ENCODE data around the gene VWA5B2.

Gene VWA5B2

DNA sequence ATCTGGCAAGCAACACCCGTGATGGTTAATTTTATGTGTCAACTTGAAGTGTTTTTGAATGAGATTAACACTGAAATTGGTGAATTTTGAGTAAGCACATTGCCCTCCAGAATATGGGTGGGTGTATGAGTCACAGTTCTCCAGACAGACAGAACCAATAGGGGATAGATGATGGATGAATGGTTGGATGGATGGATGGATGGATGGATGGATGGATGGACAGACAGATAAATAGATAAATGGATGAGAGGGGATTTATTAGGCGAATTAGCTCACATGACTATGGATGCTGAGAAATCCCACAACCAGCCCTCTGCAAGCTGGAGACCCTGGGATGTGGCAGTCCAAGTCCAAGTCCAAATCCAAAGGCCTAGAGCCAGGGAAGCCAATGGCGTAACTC lies 5.4 kb upstream of the VWA5B2 start:
- no peaks in the 10 kb centered on the region for H3K36me3 ChIP-seq (ENCODE audit: control insufficient read depth, insufficient read depth, low read length)
- no peaks in the 10 kb centered on the region for H3K4me1 ChIP-seq (ENCODE audit: control insufficient read depth, insufficient read depth, low read length)
- no peaks in the 10 kb centered on the region for H3K9me3 ChIP-seq (ENCODE audit: control insufficient read depth, insufficient read depth, low read length)
- no peak overlapping the region for H3K9ac ChIP-seq (ENCODE audit: low read depth, low read length)
- H3K27me3 ChIP-seq (ENCODE audit: control insufficient read depth, insufficient read depth, low read length): peaks cover 15% of the 10 kb centered on the region
- no peak overlapping the region for H3K27ac ChIP-seq (ENCODE audit: low read depth, low read length)
- H3K4me3 ChIP-seq (ENCODE audit: low read depth, low read length): no peak overlapping the region

GRCh38 chr3:184227481-184227935 lies 1.9 kb upstream of the VWA5B2 start:
- H3K27me3 ChIP-seq (ENCODE audit: control insufficient read depth, insufficient read depth, low read length): peaks cover 50% of the 10 kb centered on the region
- no peak overlapping the region for H3K27ac ChIP-seq (ENCODE audit: low read depth, low read length)
- no peak overlapping the region for H3K9ac ChIP-seq (ENCODE audit: low read depth, low read length)
- no peak overlapping the region for H3K4me3 ChIP-seq (ENCODE audit: low read depth, low read length)
- no peaks in the 10 kb centered on the region; the same call in 1 of the 2 replicates for H3K4me1 ChIP-seq (ENCODE audit: control insufficient read depth, insufficient read depth, low read length)
- H3K36me3 ChIP-seq (ENCODE audit: control insufficient read depth, insufficient read depth, low read length): no peaks in the 10 kb centered on the region
- no peaks in the 10 kb centered on the region for H3K9me3 ChIP-seq (ENCODE audit: control insufficient read depth, insufficient read depth, low read length)

DNA sequence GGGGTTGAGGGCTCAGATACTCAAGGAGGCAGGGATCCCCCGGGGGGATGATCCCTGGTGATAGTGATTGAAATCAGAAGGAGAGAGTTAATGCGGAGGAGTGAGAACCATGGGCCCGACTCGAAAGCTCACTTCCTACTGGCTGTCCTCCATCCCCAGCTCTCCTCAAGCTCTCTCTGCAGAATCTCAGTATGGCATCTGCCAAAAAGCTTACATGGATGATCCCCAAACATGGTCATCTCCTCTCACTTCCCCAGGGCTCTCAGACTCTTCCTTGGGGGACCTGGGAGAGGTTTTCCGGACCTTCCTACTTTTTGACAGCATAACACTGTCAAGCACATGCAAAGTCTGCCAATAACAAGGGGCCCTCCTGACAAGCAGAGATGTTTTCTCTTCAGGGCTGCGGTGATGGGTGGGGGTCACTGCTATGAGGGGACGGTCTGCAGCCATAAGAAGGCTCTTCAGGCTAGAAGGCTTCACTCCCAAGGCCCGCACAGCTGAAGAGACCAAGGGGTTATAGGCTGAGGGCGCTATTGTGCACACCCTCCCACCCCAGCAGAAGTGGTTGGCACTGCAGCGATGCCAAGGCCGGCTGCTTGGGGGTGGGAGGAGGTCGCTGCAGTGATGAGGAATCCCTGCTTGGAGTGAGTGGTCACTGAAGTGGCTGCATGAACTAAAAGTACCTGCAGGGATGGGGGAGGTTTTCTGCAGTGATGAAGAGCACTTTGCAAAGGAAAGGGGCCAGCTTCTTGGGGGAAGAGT lies 828 bp upstream of the VWA5B2 start:
- Histone ChIP-seq H3K4me3 (ENCODE audit: low read depth, low read length) (peak overlapping the region; percentile 68; the same call in 1 of the 2 replicates), H3K9ac (ENCODE audit: low read depth, low read length) (no peak overlapping the region), H3K27ac (ENCODE audit: low read depth, low read length) (no peak overlapping the region), H3K27me3 (ENCODE audit: control insufficient read depth, insufficient read depth, low read length) (peaks cover 61% of the 10 kb centered on the region), H3K9me3 (ENCODE audit: control insufficient read depth, insufficient read depth, low read length) (no peaks in the 10 kb centered on the region), H3K36me3 (ENCODE audit: control insufficient read depth, insufficient read depth, low read length) (no peaks in the 10 kb centered on the region), H3K4me1 (ENCODE audit: control insufficient read depth, insufficient read depth, low read length) (no peaks in the 10 kb centered on the region; the same call in 1 of the 2 replicates)

GRCh38 chr3:184230081-184230602 lies 757 bp downstream of the VWA5B2 start:
- H3K4me3 ChIP-seq (ENCODE audit: low read depth, low read length): peak overlapping the region; percentile 68
- H3K4me1 ChIP-seq (ENCODE audit: control insufficient read depth, insufficient read depth, low read length): no peaks in the 10 kb centered on the region; the same call in 1 of the 2 replicates
- H3K9ac ChIP-seq (ENCODE audit: low read depth, low read length): no peak overlapping the region
- peaks cover 64% of the 10 kb centered on the region for H3K27me3 ChIP-seq (ENCODE audit: control insufficient read depth, insufficient read depth, low read length)
- no peak overlapping the region for H3K27ac ChIP-seq (ENCODE audit: low read depth, low read length)
- H3K36me3 ChIP-seq (ENCODE audit: control insufficient read depth, insufficient read depth, low read length): no peaks in the 10 kb centered on the region
- H3K9me3 ChIP-seq (ENCODE audit: control insufficient read depth, insufficient read depth, low read length): no peaks in the 10 kb centered on the region

- Histone ChIP-seq H3K4me1 (ENCODE audit: control insufficient read depth, insufficient read depth, low read length) (no peaks in the 10 kb centered on the region; the same call in 1 of the 2 replicates), H3K4me3 (ENCODE audit: low read depth, low read length) (peak overlapping the region; percentile 68; the same call in 1 of the 2 replicates), H3K36me3 (ENCODE audit: control insufficient read depth, insufficient read depth, low read length) (no peaks in the 10 kb centered on the region), H3K27ac (ENCODE audit: low read depth, low read length) (no peak overlapping the region), H3K9ac (ENCODE audit: low read depth, low read length) (no peak overlapping the region), H3K27me3 (ENCODE audit: control insufficient read depth, insufficient read depth, low read length) (peaks cover 64% of the 10 kb centered on the region), H3K9me3 (ENCODE audit: control insufficient read depth, insufficient read depth, low read length) (no peaks in the 10 kb centered on the region)
These were observed 1.5 kb downstream of the VWA5B2 start for GRCh38 chr3:184230603-184231528.

DNA sequence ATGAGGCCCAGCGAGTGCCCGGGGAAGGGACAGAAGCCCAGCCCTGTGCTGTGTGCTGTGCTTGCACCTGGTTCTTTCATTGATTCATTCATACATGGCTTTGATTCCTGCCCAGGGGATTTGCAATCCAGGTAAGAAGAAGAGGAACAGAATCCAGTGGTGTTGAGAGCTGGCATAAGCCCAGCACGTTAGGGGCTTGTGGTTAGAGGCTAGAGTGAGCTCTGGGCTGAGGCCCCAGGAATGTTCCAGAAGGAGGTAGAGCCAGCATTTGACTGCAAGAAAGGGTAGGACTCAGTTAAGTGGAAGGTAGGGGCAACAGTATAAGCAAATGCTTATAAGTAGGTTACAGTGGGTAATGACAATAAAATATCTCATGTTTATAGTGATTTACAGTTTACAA lies 2.3 kb downstream of the VWA5B2 start:
- H3K36me3 ChIP-seq (ENCODE audit: control insufficient read depth, insufficient read depth, low read length): no peaks in the 10 kb centered on the region
- no peaks in the 10 kb centered on the region; the same call in 1 of the 2 replicates for H3K4me1 ChIP-seq (ENCODE audit: control insufficient read depth, insufficient read depth, low read length)
- peaks cover 64% of the 10 kb centered on the region for H3K27me3 ChIP-seq (ENCODE audit: control insufficient read depth, insufficient read depth, low read length)
- no peak overlapping the region for H3K9ac ChIP-seq (ENCODE audit: low read depth, low read length)
- no peak overlapping the region for H3K27ac ChIP-seq (ENCODE audit: low read depth, low read length)
- no peak overlapping the region for H3K4me3 ChIP-seq (ENCODE audit: low read depth, low read length)
- no peaks in the 10 kb centered on the region for H3K9me3 ChIP-seq (ENCODE audit: control insufficient read depth, insufficient read depth, low read length)

- H3K27ac ChIP-seq (ENCODE audit: low read depth, low read length): no peak overlapping the region
- no peak overlapping the region for H3K9ac ChIP-seq (ENCODE audit: low read depth, low read length)
- H3K27me3 ChIP-seq (ENCODE audit: control insufficient read depth, insufficient read depth, low read length): peaks cover 56% of the 10 kb centered on the region
These were observed 3.9 kb downstream of the VWA5B2 start for GRCh38 chr3:184233127-184233843.

GRCh38 chr3:184234224-184234623 lies 4.8 kb downstream of the VWA5B2 start:
- Histone ChIP-seq H3K4me3 (ENCODE audit: low read depth, low read length) (no peak overlapping the region), H3K9me3 (ENCODE audit: control insufficient read depth, insufficient read depth, low read length) (no peaks in the 10 kb centered on the region), H3K27ac (ENCODE audit: low read depth, low read length) (no peak overlapping the region), H3K4me1 (ENCODE audit: control insufficient read depth, insufficient read depth, low read length) (no peaks in the 10 kb centered on the region; the same call in 1 of the 2 replicates), H3K36me3 (ENCODE audit: control insufficient read depth, insufficient read depth, low read length) (no peaks in the 10 kb centered on the region), H3K27me3 (ENCODE audit: control insufficient read depth, insufficient read depth, low read length) (peaks cover 46% of the 10 kb centered on the region), H3K9ac (ENCODE audit: low read depth, low read length) (no peak overlapping the region)

More at GRCh38 chr3:184233127-184233843, 3.9 kb downstream of the VWA5B2 start:
- Histone ChIP-seq H3K4me1 (ENCODE audit: control insufficient read depth, insufficient read depth, low read length) (no peaks in the 10 kb centered on the region; the same call in 1 of the 2 replicates), H3K9me3 (ENCODE audit: control insufficient read depth, insufficient read depth, low read length) (no peaks in the 10 kb centered on the region), H3K36me3 (ENCODE audit: control insufficient read depth, insufficient read depth, low read length) (no peaks in the 10 kb centered on the region), H3K4me3 (ENCODE audit: low read depth, low read length) (no peak overlapping the region)

- Histone ChIP-seq H3K9ac (ENCODE audit: low read depth, low read length) (no peak overlapping the region), H3K36me3 (ENCODE audit: control insufficient read depth, insufficient read depth, low read length) (no peaks in the 10 kb centered on the region), H3K27me3 (ENCODE audit: control insufficient read depth, insufficient read depth, low read length) (peaks cover 40% of the 10 kb centered on the region), H3K9me3 (ENCODE audit: control insufficient read depth, insufficient read depth, low read length) (no peaks in the 10 kb centered on the region), H3K4me1 (ENCODE audit: control insufficient read depth, insufficient read depth, low read length) (no peaks in the 10 kb centered on the region; the same call in 1 of the 2 replicates), H3K27ac (ENCODE audit: low read depth, low read length) (no peak overlapping the region), H3K4me3 (ENCODE audit: low read depth, low read length) (no peak overlapping the region)
These were observed 5.4 kb downstream of the VWA5B2 start for GRCh38 chr3:184234671-184235380.

Measured in HUES48 (cell line).